Omental fat pad (tissue), 4 donors: ENCODE measurements around the gene SPATA16. TPM values are rescaled to one million over a fixed set of nuclear protein-coding genes. Genes with fewer than 3 reads are reported as not detected.

ENCODE experiments used
- ATAC-seq: fragments of 150-250 bp; one replicate; pipeline ENCODE4 v1.9.1; 2016; ENCODE audit warnings: mild to moderate bottlenecking, moderate library complexity; ENCODE audit not compliant: low FRiP score
- DNase-seq: peaks from one replicate; pipeline ENCODE4 v3.0.0-alpha.2; 2019; ENCODE audit warnings: low spot score
- CTCF ChIP-seq, 3 donors: fragments of 450-650 bp; IDR thresholded peaks; one replicate each; pipeline ENCODE4 v1.5.1; 2016 to 2017; ENCODE audit warnings: antibody characterized with exemption in 3 of 3, mild to moderate bottlenecking in 3 of 3, moderate library complexity in 2 of 3
- total RNA-seq, 4 donors: library from RNA; depleted of rRNA; stranded (reverse); fragments of >200 nt; gene quantifications; one replicate each; pipeline ENCODE4 v1.1.0, GENCODE V29; 2016

SPATA16 gene
- total RNA-seq, 4 donors from 2014 or later = not detected

- ATAC-seq (no peak), DNase-seq (no peak)
- TF ChIP-seq CTCF (IDR thresholded peaks at IDR 0.05) = no peak
Measured at GRCh38 chr3:173019378-173019777, 121.7 kb downstream of the SPATA16 start.

GRCh38 chr3:173018758-173019157 is 122.3 kb downstream of the SPATA16 start:
- TF ChIP-seq CTCF (IDR thresholded peaks at IDR 0.05) = no peak
- ATAC-seq (no peak), DNase-seq (no peak)

GRCh38 chr3:173013219-173013832 is 127.7 kb downstream of the SPATA16 start:
- TF ChIP-seq CTCF (IDR thresholded peaks at IDR 0.05) = no peak

DNA sequence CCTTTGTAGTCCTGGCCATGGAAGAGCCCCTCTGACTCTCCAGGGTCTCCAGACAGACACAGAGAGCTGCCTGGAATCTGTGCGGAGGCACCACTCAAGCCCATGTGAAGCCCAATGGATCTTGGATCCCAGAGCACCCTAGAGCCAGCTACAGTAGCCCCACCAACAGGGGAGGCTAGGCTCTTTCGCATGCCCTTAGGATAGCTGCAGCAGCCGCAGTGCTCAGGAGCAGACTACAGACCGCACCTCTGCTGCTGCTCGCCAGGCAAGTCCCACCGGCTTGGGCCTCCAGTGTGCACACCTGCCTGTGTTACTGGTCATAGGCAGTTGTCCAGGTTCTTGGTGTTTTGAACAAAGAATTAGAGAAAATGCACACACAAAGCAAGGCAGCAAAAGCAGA is 131.6 kb downstream of the SPATA16 start:
- no peak for TF ChIP-seq CTCF (IDR thresholded peaks at IDR 0.05)
- ATAC-seq = no peak

More at GRCh38 chr3:173013219-173013832, 127.7 kb downstream of the SPATA16 start:
- ATAC-seq = no peak
- DNase-seq = no peak

GRCh38 chr3:173008978-173009377 is 132.1 kb downstream of the SPATA16 start:
- DNase-seq = no peak
- no peak for ATAC-seq
- TF ChIP-seq CTCF (IDR thresholded peaks at IDR 0.05) = no peak

More for the DNA sequence above, 131.6 kb downstream of the SPATA16 start:
- DNase-seq = no peak

DNA sequence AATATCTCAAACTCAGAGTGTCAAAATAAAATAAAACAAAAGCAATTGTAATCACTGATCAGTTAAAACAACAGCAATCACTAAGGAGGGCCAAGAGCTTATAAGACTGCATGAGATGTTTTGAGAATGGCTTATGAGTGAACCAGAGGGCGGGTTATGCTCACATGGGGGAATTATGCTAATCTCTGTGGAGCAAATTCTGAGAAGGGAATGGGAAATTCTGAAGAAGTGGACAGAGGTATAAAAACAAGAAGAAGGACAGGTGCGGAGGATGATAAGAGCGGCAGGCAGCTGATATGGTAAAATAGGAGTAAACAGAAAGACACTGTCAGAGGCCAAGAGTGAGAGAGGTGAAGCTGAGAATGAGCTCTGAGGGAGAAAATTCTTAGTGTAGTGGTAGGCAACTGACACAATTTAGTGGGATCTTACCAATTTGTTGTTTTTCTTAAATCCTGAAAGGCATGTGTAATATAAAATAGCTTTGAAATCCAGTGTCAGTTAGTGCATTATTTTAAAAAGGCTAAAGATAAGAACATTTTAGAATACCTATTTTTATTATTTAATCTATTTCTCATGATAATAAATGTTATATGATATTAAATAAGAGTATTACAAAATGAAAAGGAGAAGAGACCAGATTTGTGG is 133.8 kb downstream of the SPATA16 start:
- DNase-seq = no peak
- TF ChIP-seq CTCF (IDR thresholded peaks at IDR 0.05) = no peak
- no peak for ATAC-seq

DNA sequence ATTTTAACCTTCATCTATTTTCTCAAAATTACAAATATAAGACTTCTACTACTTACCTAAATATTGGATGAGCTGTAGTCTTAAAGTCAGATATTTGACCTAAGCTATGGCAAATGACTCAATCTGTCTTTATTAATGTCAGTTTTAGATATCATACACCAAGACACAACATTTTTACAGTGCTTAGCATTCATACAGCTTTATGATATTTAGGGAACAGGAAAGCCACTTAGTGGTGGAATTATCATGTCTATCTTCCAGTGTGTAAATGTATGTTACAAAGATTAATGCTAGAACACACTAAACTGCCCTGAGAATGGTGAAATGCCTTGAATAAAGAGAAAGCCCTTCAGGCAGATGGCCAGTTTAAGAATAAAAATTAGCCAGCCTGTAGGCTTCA is 135.0 kb downstream of the SPATA16 start:
- DNase-seq (no peak), ATAC-seq (no peak)
- no peak for TF ChIP-seq CTCF (IDR thresholded peaks at IDR 0.05)
